Measurements from ENCODE around the gene CASP7. TPM values are rescaled to one million over a fixed set of nuclear protein-coding genes. Genes with fewer than 3 reads are reported as not detected.

Gene CASP7
- total and polyA plus RNA-seq, 12 donors = 7.1 to 25.1 (median 17.2) TPM

Small RNA genes lying within 50 kb of the gene (microRNA-seq; reads per million reads assigned to microRNA genes)
- gene MIR4483 = 0 reads per million in 3 donors

Other genes with a start within 250 kb of the CASP7 start
- under 1 TPM in 2 of 9 donors, not detected in 7; 0.11 to 0.29 TPM for gene HABP2, start 126.9 kb upstream of the CASP7 start, total RNA-seq
- gene HABP2, start 126.9 kb upstream of the CASP7 start, polyA plus RNA-seq = under 1 TPM in 1 of 3 donors, not detected in 2; 0.13 TPM
- gene NRAP, start 15.9 kb upstream of the CASP7 start, total RNA-seq = 1 to 10 TPM in 1 of 9 donors, under 1 TPM in 1, not detected in 7; 0.11 to 2.0 TPM
- gene NRAP, start 15.9 kb upstream of the CASP7 start, polyA plus RNA-seq = under 1 TPM in 2 of 3 donors, not detected in 1; 0.03 to 0.08 TPM
- not detected for gene PLEKHS1, start 71.8 kb downstream of the CASP7 start, total RNA-seq
- gene PLEKHS1, start 71.8 kb downstream of the CASP7 start, polyA plus RNA-seq = under 1 TPM in 1 of 3 donors, not detected in 2; 0.13 TPM
- 10 to 100 TPM in 1 of 9 donors, 1 to 10 TPM in 8; 4.2 to 10.3 (median 6.1) TPM for gene DCLRE1A, start 174.2 kb downstream of the CASP7 start, total RNA-seq
- gene DCLRE1A, start 174.2 kb downstream of the CASP7 start, polyA plus RNA-seq = 10 to 100 TPM in 1 of 3 donors, 1 to 10 TPM in 2; 3.5 to 13.2 (median 4.4) TPM
- gene NHLRC2, start 174.7 kb downstream of the CASP7 start, total RNA-seq = 10 to 100 TPM; 16.7 to 45.2 (median 39.3) TPM
- gene NHLRC2, start 174.7 kb downstream of the CASP7 start, polyA plus RNA-seq = 10 to 100 TPM in 1 of 3 donors, 1 to 10 TPM in 2; 5.8 to 12.7 (median 7.9) TPM